WTC11 (cell line): ENCODE data around the gene GBF1. TPM values are rescaled to one million over a fixed set of nuclear protein-coding genes. Genes with fewer than 3 reads are reported as not detected.
A peak's percentile ranks its signal among the peaks of the same experiment; 100 is the strongest.

Experiments used
- ATAC-seq: fragments of 200-7000 bp; cut with Tn5 transposase; 2 replicates; pipeline ENCODE4 v1.10.0; 2021; ENCODE audit warnings: mild to moderate bottlenecking, moderate library complexity
- CTCF ChIA-PET: fragments of 300-600 bp; sonication (Branson Sonifier 250); formaldehyde crosslinking; loops from one replicate; lab custom pipeline; 2021; ENCODE audit warnings: antibody characterized with exemption; lab: Charles Lee
- POLR2A ChIA-PET: fragments of 350-600 bp; sonication (Branson Sonifier 250); formaldehyde crosslinking; loops from one replicate; lab custom pipeline; 2021; ENCODE audit warnings: antibody characterized with exemption; lab: Charles Lee
- DNase-seq: peaks from one replicate; pipeline ENCODE4 v3.0.0; 2021; ENCODE audit warnings: low spot score
- H3K27ac Mint-ChIP-seq: 2 replicates; pipeline ENCODE4 v1.8.0; 2021; ENCODE audit warnings: mixed read lengths
- H3K27me3 Mint-ChIP-seq: 2 replicates; pipeline ENCODE4 v1.8.0; 2021; ENCODE audit warnings: low read depth, mild to moderate bottlenecking, moderate library complexity, mixed read lengths
- H3K36me3 Mint-ChIP-seq: 2 replicates; pipeline ENCODE4 v1.8.0; 2021; ENCODE audit warnings: mixed read lengths
- H3K4me1 Mint-ChIP-seq: 2 replicates; pipeline ENCODE4 v1.8.0; 2022; ENCODE audit warnings: mixed read lengths
- H3K4me3 Mint-ChIP-seq: 2 replicates; pipeline ENCODE4 v1.8.0; 2021; ENCODE audit warnings: mild to moderate bottlenecking, moderate library complexity, mixed read lengths
- H3K9me3 Mint-ChIP-seq: 2 replicates; pipeline ENCODE4 v1.8.0; 2021; ENCODE audit warnings: mixed read lengths
- ARID4B ChIP-seq: sonication (generic); formaldehyde crosslinking; IDR thresholded peaks from 2 replicates; pipeline ENCODE4 v1.8.0; 2023; ENCODE audit warnings: missing genetic modification reagents, mild to moderate bottlenecking, borderline replicate concordance
- CDX4 ChIP-seq: fragments of 250-450 bp; sonication (Bioruptor Pico); IDR thresholded peaks from 2 replicates; pipeline ENCODE4 v1.9.0; 2021; ENCODE audit warnings: moderate library complexity, mild to moderate bottlenecking, inconsistent platforms, borderline replicate concordance
- CREB1 ChIP-seq: sonication (generic); formaldehyde crosslinking; IDR thresholded peaks from 2 replicates; pipeline ENCODE4 v1.8.0; 2023; ENCODE audit warnings: mild to moderate bottlenecking, missing genetic modification reagents
- CREM ChIP-seq: sonication (generic); formaldehyde crosslinking; IDR thresholded peaks from 2 replicates; pipeline ENCODE4 v1.8.1; 2022; ENCODE audit warnings: mild to moderate bottlenecking, missing genetic modification reagents, moderate library complexity
- E2F5 ChIP-seq: sonication (generic); formaldehyde crosslinking; IDR thresholded peaks from 2 replicates; pipeline ENCODE4 v1.8.1; 2022; ENCODE audit warnings: mild to moderate bottlenecking, moderate library complexity, missing genetic modification reagents
- EMX1 ChIP-seq: fragments of 250-450 bp; sonication (Bioruptor Pico); IDR thresholded peaks from 2 replicates; pipeline ENCODE4 v1.8.0; 2021; ENCODE audit warnings: mild to moderate bottlenecking
- ESRRA ChIP-seq: sonication (generic); formaldehyde crosslinking; IDR thresholded peaks from 2 replicates; pipeline ENCODE4 v1.8.1; 2022; ENCODE audit warnings: mild to moderate bottlenecking, missing genetic modification reagents, borderline replicate concordance
- GABPB1 ChIP-seq: sonication (generic); formaldehyde crosslinking; IDR thresholded peaks from 2 replicates; pipeline ENCODE4 v1.8.1; 2023; ENCODE audit warnings: mild to moderate bottlenecking, missing genetic modification reagents
- NR2C2 ChIP-seq: sonication (generic); formaldehyde crosslinking; IDR thresholded peaks from 2 replicates; pipeline ENCODE4 v1.8.0; 2022; ENCODE audit warnings: mild to moderate bottlenecking, missing genetic modification reagents
- SMAD3 ChIP-seq: sonication (generic); formaldehyde crosslinking; IDR thresholded peaks from 2 replicates; pipeline ENCODE4 v1.8.0; 2022; ENCODE audit warnings: missing genetic modification reagents, mild to moderate bottlenecking, borderline replicate concordance
- SP1 ChIP-seq: sonication (generic); formaldehyde crosslinking; conservative IDR thresholded peaks from 2 replicates; pipeline ENCODE4 v1.8.1; 2022; ENCODE audit warnings: missing genetic modification reagents
- ZNF416 ChIP-seq: fragments of 250-450 bp; sonication (Bioruptor Pico); IDR thresholded peaks from 2 replicates; pipeline ENCODE4 v1.9.0; 2021; ENCODE audit warnings: mild to moderate bottlenecking, inconsistent platforms
- ZNF423 ChIP-seq: fragments of 250-450 bp; sonication (Bioruptor Pico); IDR thresholded peaks from 2 replicates; pipeline ENCODE4 v2.1.2; 2022; ENCODE audit warnings: mild to moderate bottlenecking, moderate library complexity
- ZNF425 ChIP-seq: fragments of 250-450 bp; sonication (Bioruptor Pico); conservative IDR thresholded peaks from 2 replicates; pipeline ENCODE4 v1.9.0; 2021; ENCODE audit warnings: mild to moderate bottlenecking
- total RNA-seq: library from RNA; stranded (reverse); gene quantifications from 3 replicates; pipeline ENCODE4 v1.2.3, GENCODE V29; 2021
- TF ChIP-seq, protein P1 (sequence below): fragments of 200-600 bp; IDR thresholded peaks from 2 replicates; pipeline ENCODE4 v1.8.0; 2022; ENCODE audit warnings: antibody characterized with exemption
- TF ChIP-seq, protein P2 (sequence below): sonication (generic); formaldehyde crosslinking; IDR thresholded peaks from 2 replicates; pipeline ENCODE4 v1.8.1; 2022; ENCODE audit warnings: low read depth, mild to moderate bottlenecking, moderate library complexity, missing genetic modification reagents, borderline replicate concordance
- TF ChIP-seq, protein P3 (sequence below): sonication (generic); formaldehyde crosslinking; IDR thresholded peaks from 2 replicates; pipeline ENCODE4 v1.8.0; 2023; ENCODE audit warnings: mild to moderate bottlenecking, missing genetic modification reagents

Gene GBF1
- total RNA-seq, 1 experiment from 2014 or later: 32.4 TPM

- 0 out of 2 replicates have a peak, but pooled peaks have one; percentile 32 for TF ChIP-seq ARID4B (CRISPR knock-in tag)
- peak; percentile 94 for TF ChIP-seq SP1 (CRISPR knock-in tag)
- TF ChIP-seq, protein P1, sequence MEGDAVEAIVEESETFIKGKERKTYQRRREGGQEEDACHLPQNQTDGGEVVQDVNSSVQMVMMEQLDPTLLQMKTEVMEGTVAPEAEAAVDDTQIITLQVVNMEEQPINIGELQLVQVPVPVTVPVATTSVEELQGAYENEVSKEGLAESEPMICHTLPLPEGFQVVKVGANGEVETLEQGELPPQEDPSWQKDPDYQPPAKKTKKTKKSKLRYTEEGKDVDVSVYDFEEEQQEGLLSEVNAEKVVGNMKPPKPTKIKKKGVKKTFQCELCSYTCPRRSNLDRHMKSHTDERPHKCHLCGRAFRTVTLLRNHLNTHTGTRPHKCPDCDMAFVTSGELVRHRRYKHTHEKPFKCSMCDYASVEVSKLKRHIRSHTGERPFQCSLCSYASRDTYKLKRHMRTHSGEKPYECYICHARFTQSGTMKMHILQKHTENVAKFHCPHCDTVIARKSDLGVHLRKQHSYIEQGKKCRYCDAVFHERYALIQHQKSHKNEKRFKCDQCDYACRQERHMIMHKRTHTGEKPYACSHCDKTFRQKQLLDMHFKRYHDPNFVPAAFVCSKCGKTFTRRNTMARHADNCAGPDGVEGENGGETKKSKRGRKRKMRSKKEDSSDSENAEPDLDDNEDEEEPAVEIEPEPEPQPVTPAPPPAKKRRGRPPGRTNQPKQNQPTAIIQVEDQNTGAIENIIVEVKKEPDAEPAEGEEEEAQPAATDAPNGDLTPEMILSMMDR: no peak
- TF ChIP-seq E2F5 (CRISPR knock-in tag): peak; percentile 33; the same call in 1 of the 2 replicates
Observed at GRCh38 chr10:102241444-102242117, 3.8 kb upstream of the GBF1 start, which contains the start of gene PITX3 (continued).

DNA sequence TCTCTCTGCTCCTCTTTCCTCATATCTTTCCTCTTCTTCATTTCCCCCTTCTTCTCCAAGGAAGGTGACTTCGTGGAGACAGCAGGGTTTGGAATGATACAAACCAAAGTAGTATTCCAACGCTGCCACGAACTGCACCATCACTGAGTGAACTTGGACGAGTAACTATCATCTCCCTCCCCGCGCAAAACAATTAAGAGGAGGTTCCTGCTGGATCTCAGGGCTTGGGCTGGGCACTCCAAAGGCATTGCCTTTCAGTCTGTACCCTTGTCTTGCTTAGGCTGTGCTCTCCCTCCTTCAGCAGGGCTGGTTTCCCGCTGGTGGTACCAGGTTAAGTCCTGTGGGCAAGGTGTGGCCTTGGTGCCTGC, 3.2 kb upstream of the GBF1 start:
- no peak for TF ChIP-seq ZNF416 (CRISPR knock-in tag)
- no peak for TF ChIP-seq EMX1
- no peak for TF ChIP-seq ZNF425 (CRISPR knock-in tag)
- TF ChIP-seq ESRRA (CRISPR knock-in tag): no peak
- TF ChIP-seq CREB1 (CRISPR knock-in tag): no peak
- no peak for TF ChIP-seq GABPB1
- no peak for TF ChIP-seq NR2C2 (CRISPR knock-in tag)
- Mint-ChIP-seq H3K27ac (no peak overlapping the region), H3K4me3 (peak overlapping the region; percentile 71), H3K9me3 (no peaks in the 10 kb centered on the region), H3K4me1 (peaks cover 32% of the 10 kb centered on the region), H3K27me3 (peaks cover 75% of the 10 kb centered on the region), H3K36me3 (no peaks in the 10 kb centered on the region)
- DNase-seq (no peak), ATAC-seq (no peak)
- ChIA-PET POLR2A (no interaction called here), CTCF (interaction anchor here (4.4 to 18.9 kb wide), 2 partner anchors 11 to 107 kb away, joined by 130 to 906 read pairs; no protein-coding TSS in a partner anchor)

- DNase-seq: no peak
- TF ChIP-seq, protein P2, sequence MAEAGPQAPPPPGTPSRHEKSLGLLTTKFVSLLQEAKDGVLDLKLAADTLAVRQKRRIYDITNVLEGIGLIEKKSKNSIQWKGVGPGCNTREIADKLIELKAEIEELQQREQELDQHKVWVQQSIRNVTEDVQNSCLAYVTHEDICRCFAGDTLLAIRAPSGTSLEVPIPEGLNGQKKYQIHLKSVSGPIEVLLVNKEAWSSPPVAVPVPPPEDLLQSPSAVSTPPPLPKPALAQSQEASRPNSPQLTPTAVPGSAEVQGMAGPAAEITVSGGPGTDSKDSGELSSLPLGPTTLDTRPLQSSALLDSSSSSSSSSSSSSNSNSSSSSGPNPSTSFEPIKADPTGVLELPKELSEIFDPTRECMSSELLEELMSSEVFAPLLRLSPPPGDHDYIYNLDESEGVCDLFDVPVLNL (CRISPR knock-in tag): no peak
- no peak for TF ChIP-seq CREM
- TF ChIP-seq CDX4 (CRISPR knock-in tag): no peak
- no peak for TF ChIP-seq SMAD3
- no peak for TF ChIP-seq ZNF423 (CRISPR knock-in tag)
- TF ChIP-seq CREB1 (CRISPR knock-in tag): no peak
- TF ChIP-seq, protein P3, sequence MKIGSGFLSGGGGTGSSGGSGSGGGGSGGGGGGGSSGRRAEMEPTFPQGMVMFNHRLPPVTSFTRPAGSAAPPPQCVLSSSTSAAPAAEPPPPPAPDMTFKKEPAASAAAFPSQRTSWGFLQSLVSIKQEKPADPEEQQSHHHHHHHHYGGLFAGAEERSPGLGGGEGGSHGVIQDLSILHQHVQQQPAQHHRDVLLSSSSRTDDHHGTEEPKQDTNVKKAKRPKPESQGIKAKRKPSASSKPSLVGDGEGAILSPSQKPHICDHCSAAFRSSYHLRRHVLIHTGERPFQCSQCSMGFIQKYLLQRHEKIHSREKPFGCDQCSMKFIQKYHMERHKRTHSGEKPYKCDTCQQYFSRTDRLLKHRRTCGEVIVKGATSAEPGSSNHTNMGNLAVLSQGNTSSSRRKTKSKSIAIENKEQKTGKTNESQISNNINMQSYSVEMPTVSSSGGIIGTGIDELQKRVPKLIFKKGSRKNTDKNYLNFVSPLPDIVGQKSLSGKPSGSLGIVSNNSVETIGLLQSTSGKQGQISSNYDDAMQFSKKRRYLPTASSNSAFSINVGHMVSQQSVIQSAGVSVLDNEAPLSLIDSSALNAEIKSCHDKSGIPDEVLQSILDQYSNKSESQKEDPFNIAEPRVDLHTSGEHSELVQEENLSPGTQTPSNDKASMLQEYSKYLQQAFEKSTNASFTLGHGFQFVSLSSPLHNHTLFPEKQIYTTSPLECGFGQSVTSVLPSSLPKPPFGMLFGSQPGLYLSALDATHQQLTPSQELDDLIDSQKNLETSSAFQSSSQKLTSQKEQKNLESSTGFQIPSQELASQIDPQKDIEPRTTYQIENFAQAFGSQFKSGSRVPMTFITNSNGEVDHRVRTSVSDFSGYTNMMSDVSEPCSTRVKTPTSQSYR (CRISPR knock-in tag): no peak
Observed at GRCh38 chr10:102243309-102243708, 2.0 kb upstream of the GBF1 start.

More at GRCh38 chr10:102243309-102243708, 2.0 kb upstream of the GBF1 start:
- no peaks in the 10 kb centered on the region for H3K9me3 Mint-ChIP-seq
- no peak overlapping the region for H3K4me3 Mint-ChIP-seq
- no peak for ATAC-seq
- H3K36me3 Mint-ChIP-seq: no peaks in the 10 kb centered on the region
- POLR2A ChIA-PET: no interaction called here
- peaks cover 65% of the 10 kb centered on the region for H3K27me3 Mint-ChIP-seq
- no peak overlapping the region for H3K27ac Mint-ChIP-seq
- CTCF ChIA-PET: interaction anchor here (0.8 kb wide), 1 partner anchor 13 kb away, joined by 4 read pairs; no protein-coding TSS in a partner anchor
- peaks cover 39% of the 10 kb centered on the region for H3K4me1 Mint-ChIP-seq
